Effector memory CD4-positive, alpha-beta T cell (primary cell): Measurements from ENCODE around the gene MYH14.
A peak's percentile ranks its signal among the peaks of the same experiment; 100 is the strongest.

Experiments
- DNase-seq, 3 donors: peaks; one replicate each; pipeline ENCODE4 v3.0.0-alpha.2; 2020
- H3K27ac ChIP-seq: 2 replicates; pipeline ENCODE4 v1.7.0; 2013; ENCODE audit warnings: mild to moderate bottlenecking, low read length, moderate library complexity; ENCODE audit not compliant: insufficient read depth, poor library complexity, severe bottlenecking
- H3K27me3 ChIP-seq: replicated peaks from 2 replicates; pipeline ENCODE4 v1.7.0; 2013; ENCODE audit warnings: mild to moderate bottlenecking, low read length; ENCODE audit not compliant: insufficient read depth, control insufficient read depth, poor library complexity, severe bottlenecking
- H3K36me3 ChIP-seq: 2 replicates; pipeline ENCODE4 v1.7.0; 2013; ENCODE audit warnings: mild to moderate bottlenecking, low read length, moderate library complexity; ENCODE audit not compliant: control insufficient read depth, insufficient read depth
- H3K4me1 ChIP-seq: 2 replicates; pipeline ENCODE4 v1.7.0; 2013; ENCODE audit warnings: low read length, mild to moderate bottlenecking; ENCODE audit not compliant: control insufficient read depth, insufficient read depth, poor library complexity, severe bottlenecking
- H3K4me3 ChIP-seq: 2 replicates; pipeline ENCODE4 v1.7.0; 2013; ENCODE audit warnings: low read length, low read depth, mild to moderate bottlenecking; ENCODE audit not compliant: insufficient read depth, poor library complexity, severe bottlenecking
- H3K9me3 ChIP-seq: 2 replicates; pipeline ENCODE4 v1.7.0; 2013; ENCODE audit warnings: mild to moderate bottlenecking, low read length, moderate library complexity; ENCODE audit not compliant: control insufficient read depth

The MYH14 gene

GRCh38 chr19:50313812-50314536 lies 110.6 kb downstream of the MYH14 start:
- Histone ChIP-seq H3K27ac (no peak overlapping the region), H3K9me3 (no peaks in the 10 kb centered on the region), H3K27me3 (peaks cover 51% of the 10 kb centered on the region), H3K4me1 (peaks cover 5% of the 10 kb centered on the region), H3K36me3 (no peaks in the 10 kb centered on the region), H3K4me3 (no peak overlapping the region)
- DNase-seq: no peak

- H3K27me3 ChIP-seq: peaks cover 51% of the 10 kb centered on the region
These were observed 111.6 kb downstream of the MYH14 start for GRCh38 chr19:50314724-50315708.

GRCh38 chr19:50315773-50316448 lies 112.5 kb downstream of the MYH14 start:
- DNase-seq: no peak
- H3K27me3 ChIP-seq: peaks cover 48% of the 10 kb centered on the region

More at GRCh38 chr19:50314724-50315708, 111.6 kb downstream of the MYH14 start:
- no peak for DNase-seq
- H3K27ac ChIP-seq: no peak overlapping the region
- no peaks in the 10 kb centered on the region for H3K36me3 ChIP-seq
- H3K4me1 ChIP-seq: peaks cover 5% of the 10 kb centered on the region
- no peaks in the 10 kb centered on the region for H3K9me3 ChIP-seq
- no peak overlapping the region for H3K4me3 ChIP-seq

GRCh38 chr19:50317115-50317514 lies 113.7 kb downstream of the MYH14 start:
- DNase-seq: no peak
- H3K27me3 ChIP-seq: peaks cover 37% of the 10 kb centered on the region
- peaks cover 5% of the 10 kb centered on the region for H3K4me1 ChIP-seq
- H3K9me3 ChIP-seq: no peaks in the 10 kb centered on the region
- H3K4me3 ChIP-seq: no peak overlapping the region
- H3K36me3 ChIP-seq: no peaks in the 10 kb centered on the region
- H3K27ac ChIP-seq: no peak overlapping the region

More at GRCh38 chr19:50315773-50316448, 112.5 kb downstream of the MYH14 start:
- Histone ChIP-seq H3K4me3 (peak overlapping the region; percentile 25), H3K4me1 (peaks cover 5% of the 10 kb centered on the region), H3K36me3 (no peaks in the 10 kb centered on the region), H3K9me3 (no peaks in the 10 kb centered on the region), H3K27ac (no peak overlapping the region)

- Histone ChIP-seq H3K4me1 (peaks cover 5% of the 10 kb centered on the region), H3K9me3 (no peaks in the 10 kb centered on the region), H3K27ac (no peak overlapping the region), H3K4me3 (no peak overlapping the region), H3K27me3 (peaks cover 27% of the 10 kb centered on the region), H3K36me3 (no peaks in the 10 kb centered on the region)
- DNase-seq: no peak
These were observed 115.0 kb downstream of the MYH14 start for GRCh38 chr19:50318438-50318837.

- no peak overlapping the region for H3K4me3 ChIP-seq
- peaks cover 5% of the 10 kb centered on the region for H3K4me1 ChIP-seq
- H3K27ac ChIP-seq: no peak overlapping the region
- no peak for DNase-seq
- no peaks in the 10 kb centered on the region for H3K36me3 ChIP-seq
- H3K27me3 ChIP-seq: peaks cover 22% of the 10 kb centered on the region
- H3K9me3 ChIP-seq: no peaks in the 10 kb centered on the region
These were observed 115.7 kb downstream of the MYH14 start for GRCh38 chr19:50319156-50319555.

- Histone ChIP-seq H3K27ac (no peak overlapping the region), H3K27me3 (peaks cover 13% of the 10 kb centered on the region), H3K9me3 (no peaks in the 10 kb centered on the region), H3K4me3 (no peak overlapping the region), H3K36me3 (no peaks in the 10 kb centered on the region), H3K4me1 (peaks cover 5% of the 10 kb centered on the region)
- DNase-seq: no peak
These were observed 116.6 kb downstream of the MYH14 start for GRCh38 chr19:50320051-50320450.

GRCh38 chr19:50320596-50320995 lies 117.2 kb downstream of the MYH14 start:
- peaks cover 10% of the 10 kb centered on the region for H3K27me3 ChIP-seq
- no peak overlapping the region for H3K4me3 ChIP-seq
- no peak for DNase-seq
- peaks cover 3% of the 10 kb centered on the region for H3K4me1 ChIP-seq
- H3K36me3 ChIP-seq: no peaks in the 10 kb centered on the region
- no peak overlapping the region for H3K27ac ChIP-seq
- H3K9me3 ChIP-seq: no peaks in the 10 kb centered on the region

GRCh38 chr19:50321831-50322230 lies 118.4 kb downstream of the MYH14 start:
- no peak overlapping the region for H3K27ac ChIP-seq
- H3K36me3 ChIP-seq: no peaks in the 10 kb centered on the region
- no peak overlapping the region for H3K4me3 ChIP-seq
- DNase-seq: no peak
- H3K9me3 ChIP-seq: no peaks in the 10 kb centered on the region
- H3K4me1 ChIP-seq: peaks cover 11% of the 10 kb centered on the region
- peaks cover 11% of the 10 kb centered on the region for H3K27me3 ChIP-seq
